HG03469 (cell line): ENCODE measurements around the gene RBM47.
"Not testable (repeated sequence)": the region's sequence is repeated elsewhere in the genome, so short reads cannot be mapped to it uniquely, and the experiment has no call there.

Experiments used
- ATAC-seq: cut with Tn5 transposase; IDR thresholded peaks from one replicate; pipeline ENCODE4 v1.9.1; 2021; ENCODE audit warnings: mild to moderate bottlenecking, moderate library complexity, moderate number of reproducible peaks; ENCODE audit not compliant: unreplicated experiment

Gene RBM47

DNA sequence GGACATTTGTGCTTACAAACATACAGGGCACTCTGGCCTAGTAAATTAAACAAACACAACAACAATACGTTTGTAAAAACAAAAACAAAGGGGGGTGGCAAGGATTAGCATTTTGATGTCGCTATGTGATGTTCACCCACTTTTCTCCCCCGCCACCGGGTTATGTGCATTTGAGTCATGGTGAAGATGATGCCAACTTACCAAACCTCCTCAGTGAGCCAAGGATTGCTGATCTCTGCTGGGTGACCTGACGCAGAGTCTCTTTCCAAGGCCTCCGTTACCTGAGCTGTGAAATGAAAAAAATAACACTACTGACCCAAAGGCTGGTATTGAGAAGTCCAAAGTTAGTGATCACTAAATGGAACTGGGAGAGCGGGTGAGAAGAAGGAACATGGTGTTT lies 85.4 kb downstream of the RBM47 start:
- ATAC-seq: no peak

DNA sequence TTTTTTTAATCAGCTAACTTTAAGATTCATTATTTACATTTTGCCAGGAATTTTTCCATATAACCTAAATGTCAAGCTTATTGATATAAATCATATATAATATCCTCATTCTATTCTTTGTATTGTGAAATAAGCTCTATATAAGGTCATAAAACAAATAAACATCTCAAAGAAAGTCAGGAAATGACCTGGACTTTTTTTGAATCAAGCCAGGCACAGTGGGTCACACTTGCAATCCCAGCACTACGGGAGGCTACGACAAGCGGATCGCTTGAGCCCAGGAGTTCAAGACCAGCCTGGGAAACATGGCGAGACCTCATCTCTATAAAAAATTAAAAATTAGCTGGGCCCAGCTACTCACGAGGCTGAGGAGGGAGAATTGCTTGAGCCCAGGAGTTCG lies 88.9 kb downstream of the RBM47 start:
- no peak for ATAC-seq

- ATAC-seq: no peak
Observed at GRCh38 chr4:40536032-40536431, 93.6 kb downstream of the RBM47 start.

DNA sequence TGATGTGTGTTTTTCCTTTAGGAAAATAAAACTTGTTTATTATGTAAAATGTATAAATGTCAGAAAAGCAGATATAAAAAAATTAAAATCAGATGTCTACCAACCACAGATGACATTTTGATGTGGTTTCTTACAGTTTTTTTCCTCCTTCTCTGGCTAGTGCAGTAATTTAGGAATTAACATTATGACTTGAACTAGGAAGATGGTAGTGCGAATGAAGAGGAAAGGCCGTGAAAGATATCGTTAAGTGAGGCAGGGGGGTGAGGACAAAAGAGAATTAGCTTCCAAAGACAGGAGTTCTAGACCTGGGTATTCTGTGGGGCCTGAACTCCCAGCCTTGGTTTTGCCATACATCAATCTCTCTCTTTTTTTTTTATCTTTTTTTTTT lies 98.0 kb downstream of the RBM47 start:
- no peak for ATAC-seq

GRCh38 chr4:40530961-40531635 lies 98.6 kb downstream of the RBM47 start:
- no peak for ATAC-seq

GRCh38 chr4:40526741-40527140 lies 102.9 kb downstream of the RBM47 start:
- ATAC-seq: no peak

DNA sequence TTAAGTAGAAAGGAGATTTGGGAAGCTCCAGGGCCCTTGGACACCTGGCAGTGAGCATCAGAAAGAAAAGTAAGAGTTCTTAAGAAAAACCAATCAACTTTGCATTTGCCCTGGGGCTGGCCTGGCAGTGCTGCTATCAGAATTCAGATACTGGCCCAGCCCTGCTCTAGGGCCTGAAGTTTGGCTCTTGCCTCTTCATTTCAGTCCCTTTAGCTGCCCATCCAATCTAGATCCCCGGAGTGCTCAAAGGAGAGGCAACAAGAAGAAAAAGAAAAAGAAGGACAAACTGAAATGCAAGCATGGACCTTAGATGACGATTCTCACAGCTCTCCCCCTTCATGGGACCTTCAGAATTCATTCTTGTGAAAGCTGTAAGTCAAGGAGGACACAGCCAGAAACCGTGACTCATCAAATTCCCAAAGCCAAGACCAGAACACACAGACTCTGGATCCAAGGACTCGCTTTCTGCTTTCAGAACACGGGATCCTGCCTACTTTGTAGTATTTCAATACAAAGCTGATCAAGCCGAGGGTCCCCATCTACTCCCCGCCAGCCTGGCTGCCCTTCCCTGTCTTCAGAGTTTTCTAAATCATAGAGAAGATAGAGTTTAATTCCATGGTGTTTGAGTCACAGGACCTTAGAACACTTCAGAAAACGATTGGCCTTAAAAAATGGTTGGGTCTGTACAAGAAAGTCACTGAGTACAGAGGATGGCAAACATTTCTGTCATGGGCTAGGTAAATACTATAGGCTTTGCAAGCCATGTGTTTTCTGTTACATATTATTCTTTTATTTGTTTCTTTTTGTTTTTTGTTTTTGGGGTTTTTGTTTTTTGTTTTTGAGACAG lies 103.7 kb downstream of the RBM47 start:
- no peak for ATAC-seq

DNA sequence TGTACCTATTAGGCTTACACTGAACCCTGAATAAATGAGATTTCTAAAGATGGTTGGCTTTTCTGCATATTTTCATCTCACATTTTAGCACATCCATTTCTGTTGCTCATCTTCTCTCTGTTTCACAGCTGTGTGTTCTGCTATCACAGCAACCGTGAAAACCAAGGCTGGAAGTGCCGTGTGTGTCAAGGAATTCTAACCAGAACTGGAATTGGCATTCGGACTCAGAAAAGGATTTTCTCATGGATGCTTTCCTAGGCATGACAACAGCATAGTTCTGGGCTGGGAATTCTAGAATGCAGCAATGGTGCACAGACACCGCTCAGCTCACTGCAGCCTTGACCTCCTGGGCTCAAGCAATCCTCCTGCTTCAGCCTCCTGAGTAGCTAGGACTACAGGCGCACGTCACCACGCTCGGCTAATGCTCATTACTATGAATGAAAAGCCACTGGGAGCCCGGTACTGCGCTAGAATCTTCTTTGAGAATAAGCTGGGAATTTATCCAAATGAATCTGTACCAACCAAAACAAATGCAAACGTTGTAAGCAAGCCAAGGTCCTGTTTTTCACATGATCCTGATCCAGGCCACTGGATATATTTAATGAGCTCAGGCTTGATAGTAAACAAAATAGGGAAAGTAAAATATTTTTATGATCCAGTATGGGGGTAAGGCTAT lies 105.2 kb downstream of the RBM47 start:
- no peak for ATAC-seq

GRCh38 chr4:40523581-40523980 lies 106.1 kb downstream of the RBM47 start:
- ATAC-seq: no peak

- no peak for ATAC-seq
Observed at GRCh38 chr4:40521957-40522356, 107.7 kb downstream of the RBM47 start.

DNA sequence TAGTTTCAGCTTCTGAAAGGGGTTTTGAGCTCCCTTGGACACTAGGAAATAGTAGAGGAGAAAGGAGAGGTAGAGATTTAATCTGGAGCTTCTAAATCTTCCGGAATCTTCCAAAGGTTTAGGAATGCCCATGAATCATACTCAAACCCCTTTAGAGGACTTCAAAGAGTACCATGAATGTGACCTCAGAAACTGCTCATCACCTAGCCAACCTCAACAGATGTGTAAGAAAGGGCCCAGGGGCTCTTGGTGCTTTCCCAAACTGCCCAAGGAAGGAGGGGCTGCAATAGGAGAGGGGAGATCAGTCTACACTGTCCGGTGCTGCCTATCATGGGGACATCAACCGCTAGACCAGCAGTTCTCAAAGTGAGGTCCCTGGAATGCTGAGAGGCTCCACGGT lies 109.1 kb downstream of the RBM47 start:
- ATAC-seq: no peak

DNA sequence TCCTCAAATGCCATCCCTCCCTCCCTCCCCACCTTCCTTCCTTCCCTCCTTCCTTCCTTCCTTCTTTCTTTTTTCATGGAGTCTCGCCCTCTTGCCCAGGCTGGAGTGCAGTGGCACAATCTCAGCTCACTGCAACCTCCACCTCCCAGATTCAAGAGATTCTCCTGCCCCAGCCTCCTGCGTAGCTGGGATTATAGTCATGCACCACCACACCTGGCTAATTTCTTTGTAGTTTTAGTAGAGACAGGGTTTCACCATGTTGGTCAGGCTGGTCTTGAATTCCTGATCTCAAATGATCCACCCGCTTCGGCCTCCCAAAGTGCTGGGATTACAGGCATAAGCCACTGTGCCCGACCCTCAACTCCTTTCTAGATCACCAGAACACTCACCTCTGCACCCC lies 112.6 kb downstream of the RBM47 start:
- ATAC-seq: not testable (repeated sequence)

- ATAC-seq: no peak
Observed at GRCh38 chr4:40516651-40517050, 113.0 kb downstream of the RBM47 start.

- peak; percentile 84 for ATAC-seq
Observed at GRCh38 chr4:40515398-40516293, 114.0 kb downstream of the RBM47 start.

GRCh38 chr4:40515037-40515397 lies 114.6 kb downstream of the RBM47 start:
- no peak for ATAC-seq

DNA sequence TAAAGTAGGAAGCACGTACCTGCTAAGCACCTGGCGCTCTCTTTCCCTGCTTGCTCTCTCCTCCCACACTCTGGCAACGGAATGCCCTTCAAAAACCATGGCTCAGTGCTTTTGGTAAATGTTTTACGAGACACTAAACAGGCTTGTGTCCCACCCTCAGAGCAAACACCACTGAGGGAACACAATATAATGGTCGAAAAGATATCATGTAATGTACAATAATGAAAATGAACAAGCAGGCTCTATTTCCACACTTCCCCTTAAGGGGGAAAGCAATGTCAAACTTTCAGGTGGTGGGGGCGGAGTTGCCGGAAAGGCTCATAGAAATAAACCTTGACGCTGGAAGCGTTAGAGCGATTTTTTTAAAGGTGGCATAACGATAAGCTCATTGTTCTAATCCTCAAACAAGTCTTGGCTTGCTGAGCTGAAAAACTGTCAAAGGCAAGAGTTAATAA lies 115.1 kb downstream of the RBM47 start:
- ATAC-seq: no peak

- ATAC-seq: no peak
Observed at GRCh38 chr4:40511036-40511614, 118.5 kb downstream of the RBM47 start.

GRCh38 chr4:40507977-40508376 lies 121.7 kb downstream of the RBM47 start:
- ATAC-seq: no peak

GRCh38 chr4:40506492-40506891 lies 123.2 kb downstream of the RBM47 start:
- ATAC-seq: no peak

- no peak for ATAC-seq
Observed at GRCh38 chr4:40506066-40506465, 123.6 kb downstream of the RBM47 start.
